HEK293 (cell line): ENCODE measurements around the gene ARHGAP35.

Source experiments
- FEZF1 ChIP-seq: fragments of 450-650 bp; formaldehyde crosslinking; IDR thresholded peaks from 2 replicates; pipeline ENCODE4 v1.5.1; 2016; ENCODE audit warnings: missing biosample characterization, missing genetic modification characterization
- GLI2 ChIP-seq: fragments of 450-650 bp; formaldehyde crosslinking; IDR thresholded peaks from 2 replicates; pipeline ENCODE4; 2017; ENCODE audit warnings: missing biosample characterization, missing genetic modification characterization, low read depth, borderline replicate concordance
- KLF1 ChIP-seq: fragments of 450-650 bp; formaldehyde crosslinking; IDR thresholded peaks from 2 replicates; pipeline ENCODE4 v1.5.1; 2016; ENCODE audit warnings: missing biosample characterization, missing genetic modification characterization
- KLF8 ChIP-seq: fragments of 450-650 bp; formaldehyde crosslinking; IDR thresholded peaks from 2 replicates; pipeline ENCODE4 v1.5.1; 2016; ENCODE audit warnings: missing biosample characterization, missing genetic modification characterization
- MYNN ChIP-seq: fragments of 450-650 bp; formaldehyde crosslinking; IDR thresholded peaks from 2 replicates; pipeline ENCODE4 v1.5.1; 2016; ENCODE audit warnings: missing biosample characterization, missing genetic modification characterization, borderline replicate concordance
- OSR2 ChIP-seq: fragments of 450-650 bp; formaldehyde crosslinking; IDR thresholded peaks from 2 replicates; pipeline ENCODE4 v1.5.1; 2016; ENCODE audit warnings: missing biosample characterization, missing genetic modification characterization
- SCRT1 ChIP-seq: fragments of 450-650 bp; formaldehyde crosslinking; IDR thresholded peaks from 2 replicates; pipeline ENCODE4 v1.5.1; 2016; ENCODE audit warnings: missing biosample characterization, missing genetic modification characterization, borderline replicate concordance
- SCRT2 ChIP-seq: fragments of 450-650 bp; formaldehyde crosslinking; IDR thresholded peaks from 2 replicates; pipeline ENCODE4 v1.5.1; 2016; ENCODE audit warnings: missing biosample characterization, missing genetic modification characterization
- TCF7L2 ChIP-seq: IDR thresholded peaks from 2 replicates; pipeline ENCODE4 v1.6.1; 2011; ENCODE audit warnings: low read depth, mild to moderate bottlenecking, inconsistent platforms, low read length, moderate library complexity, borderline replicate concordance
- ZBTB20 ChIP-seq: fragments of 450-650 bp; formaldehyde crosslinking; IDR thresholded peaks from 2 replicates; pipeline ENCODE4 v1.5.1; 2016; ENCODE audit warnings: missing biosample characterization, missing genetic modification characterization
- ZBTB21 ChIP-seq: fragments of 450-650 bp; formaldehyde crosslinking; IDR thresholded peaks from 2 replicates; pipeline ENCODE4 v1.5.1; 2017; ENCODE audit warnings: missing biosample characterization, missing genetic modification characterization
- ZBTB49 ChIP-seq: fragments of 450-650 bp; formaldehyde crosslinking; IDR thresholded peaks from 2 replicates; pipeline ENCODE4 v1.5.1; 2016; ENCODE audit warnings: missing biosample characterization, missing genetic modification characterization, low read depth
- ZBTB7A ChIP-seq: fragments of 450-650 bp; formaldehyde crosslinking; IDR thresholded peaks from 2 replicates; pipeline ENCODE4 v1.5.1; 2016; ENCODE audit warnings: low read depth, missing biosample characterization, missing genetic modification characterization
- ZFP3 ChIP-seq: fragments of 450-650 bp; formaldehyde crosslinking; IDR thresholded peaks from 2 replicates; pipeline ENCODE4 v1.5.1; 2016; ENCODE audit warnings: low read depth, missing biosample characterization, missing genetic modification characterization
- ZNF19 ChIP-seq: fragments of 450-650 bp; formaldehyde crosslinking; IDR thresholded peaks from 2 replicates; pipeline ENCODE4; 2016; ENCODE audit warnings: missing biosample characterization, missing genetic modification characterization, low read depth
- ZNF266 ChIP-seq: fragments of 450-650 bp; formaldehyde crosslinking; IDR thresholded peaks from 2 replicates; pipeline ENCODE4 v1.5.1; 2016; ENCODE audit warnings: missing biosample characterization, missing genetic modification characterization, low read depth
- ZNF354C ChIP-seq: fragments of 450-650 bp; formaldehyde crosslinking; IDR thresholded peaks from 2 replicates; pipeline ENCODE4 v1.5.1; 2016; ENCODE audit warnings: missing biosample characterization, missing genetic modification characterization, low read depth, borderline replicate concordance
- ZNF362 ChIP-seq: fragments of 450-650 bp; formaldehyde crosslinking; IDR thresholded peaks from 2 replicates; pipeline ENCODE4 v1.5.1; 2016; ENCODE audit warnings: missing biosample characterization, missing genetic modification characterization
- ZNF398 ChIP-seq: fragments of 450-650 bp; formaldehyde crosslinking; IDR thresholded peaks from 2 replicates; pipeline ENCODE4 v1.5.1; 2017; ENCODE audit warnings: missing biosample characterization, missing genetic modification characterization
- ZNF426 ChIP-seq: fragments of 450-650 bp; formaldehyde crosslinking; IDR thresholded peaks from 2 replicates; pipeline ENCODE4 v1.5.1; 2017; ENCODE audit warnings: missing biosample characterization, missing genetic modification characterization, mild to moderate bottlenecking, inconsistent platforms, moderate library complexity
- ZNF48 ChIP-seq: fragments of 450-650 bp; formaldehyde crosslinking; IDR thresholded peaks from 2 replicates; pipeline ENCODE4 v1.5.1; 2016; ENCODE audit warnings: missing biosample characterization, missing genetic modification characterization
- ZNF529 ChIP-seq: fragments of 450-650 bp; formaldehyde crosslinking; IDR thresholded peaks from 2 replicates; pipeline ENCODE4 v1.5.1; 2017; ENCODE audit warnings: missing genetic modification characterization, missing biosample characterization; ENCODE audit not compliant: insufficient replicate concordance
- ZNF555 ChIP-seq: fragments of 450-650 bp; formaldehyde crosslinking; conservative IDR thresholded peaks from 2 replicates; pipeline ENCODE4 v1.5.1; 2017; ENCODE audit warnings: missing biosample characterization, mild to moderate bottlenecking, missing genetic modification characterization, inconsistent platforms
- ZNF561 ChIP-seq: fragments of 450-650 bp; IDR thresholded peaks from 2 replicates; pipeline ENCODE4 v1.5.1; 2018; ENCODE audit warnings: missing biosample characterization, missing genetic modification characterization, borderline replicate concordance
- ZNF610 ChIP-seq: fragments of 450-650 bp; formaldehyde crosslinking; IDR thresholded peaks from 2 replicates; pipeline ENCODE4 v1.5.1; 2016; ENCODE audit warnings: missing biosample characterization, missing genetic modification characterization, borderline replicate concordance
- ZNF645 ChIP-seq: fragments of 450-650 bp; formaldehyde crosslinking; IDR thresholded peaks from 2 replicates; pipeline ENCODE4; 2016; ENCODE audit warnings: missing biosample characterization, missing genetic modification characterization
- ZSCAN23 ChIP-seq: fragments of 450-650 bp; formaldehyde crosslinking; IDR thresholded peaks from 2 replicates; pipeline ENCODE4 v1.5.1; 2016; ENCODE audit warnings: missing biosample characterization, missing genetic modification characterization
- ZSCAN30 ChIP-seq: fragments of 450-650 bp; IDR thresholded peaks from 2 replicates; pipeline ENCODE4 v1.5.1; 2018; ENCODE audit warnings: missing biosample characterization, mild to moderate bottlenecking, missing genetic modification characterization, moderate library complexity
- ZSCAN4 ChIP-seq: fragments of 450-650 bp; formaldehyde crosslinking; IDR thresholded peaks from 2 replicates; pipeline ENCODE4 v1.5.1; 2017; ENCODE audit warnings: missing biosample characterization, missing genetic modification characterization
- ZXDB ChIP-seq: fragments of 450-650 bp; formaldehyde crosslinking; IDR thresholded peaks from 2 replicates; pipeline ENCODE4 v1.5.1; 2016; ENCODE audit warnings: missing biosample characterization, missing genetic modification characterization

Gene ARHGAP35

GRCh38 chr19:46856062-46857022 is 4.5 kb upstream of the ARHGAP35 start (continued):
- no peak for TF ChIP-seq TCF7L2
- no peak for TF ChIP-seq GLI2
- no peak for TF ChIP-seq ZNF529 (tag by site-specific recombination)
- no peak for TF ChIP-seq KLF1 (tag by site-specific recombination)
- TF ChIP-seq ZNF555 = no peak
- TF ChIP-seq ZNF426 (tag by site-specific recombination) = no peak
- TF ChIP-seq ZNF610 (tag by site-specific recombination) = 0 out of 2 replicates have a peak, but pooled peaks have one; percentile 34
- no peak for TF ChIP-seq ZNF266 (tag by site-specific recombination)
- TF ChIP-seq ZSCAN4 (tag by site-specific recombination) = no peak
- TF ChIP-seq ZBTB20 (tag by site-specific recombination) = peak; percentile 55; the same call in 1 of the 2 replicates
- no peak for TF ChIP-seq MYNN (tag by site-specific recombination)
- no peak for TF ChIP-seq ZBTB7A (tag by site-specific recombination)
- no peak for TF ChIP-seq ZXDB (tag by site-specific recombination)
- 0 out of 2 replicates have a peak, but pooled peaks have one; percentile 52 for TF ChIP-seq ZNF561 (tag by site-specific recombination)
- no peak for TF ChIP-seq ZNF48 (tag by site-specific recombination)
- TF ChIP-seq ZNF362 = no peak
- TF ChIP-seq SCRT1 (tag by site-specific recombination) = peak; percentile 56; the same call in 1 of the 2 replicates
- no peak for TF ChIP-seq ZBTB21 (tag by site-specific recombination)
- 0 out of 2 replicates have a peak, but pooled peaks have one; percentile 71 for TF ChIP-seq ZSCAN30 (tag by site-specific recombination)
- TF ChIP-seq ZBTB49 (tag by site-specific recombination) = no peak
- no peak for TF ChIP-seq ZNF19
- no peak for TF ChIP-seq ZNF398 (tag by site-specific recombination)
- no peak for TF ChIP-seq ZNF354C (tag by site-specific recombination)
- no peak for TF ChIP-seq ZSCAN23 (tag by site-specific recombination)
- no peak for TF ChIP-seq OSR2 (tag by site-specific recombination)
- no peak for TF ChIP-seq FEZF1
- TF ChIP-seq ZFP3 (tag by site-specific recombination) = no peak
- TF ChIP-seq SCRT2 = peak; percentile 70
- no peak for TF ChIP-seq ZNF645 (tag by site-specific recombination)
- TF ChIP-seq KLF8 (tag by site-specific recombination) = 0 out of 2 replicates have a peak, but pooled peaks have one; percentile 38
